Measurements from ENCODE around the gene TNFRSF19. TPM values are rescaled to one million over a fixed set of nuclear protein-coding genes. Genes with fewer than 3 reads are reported as not detected.
"Not testable (repeated sequence)": the region's sequence is repeated elsewhere in the genome, so short reads cannot be mapped to it uniquely, and the experiment has no call there.

The TNFRSF19 gene
- total RNA-seq, 1 donor from 2014 or later: 19.0 TPM

- peaks cover 17% of the 10 kb centered on the region for H3K4me1 Mint-ChIP-seq (ENCODE audit: low read depth)
- DNase-seq (ENCODE audit: low spot score, unreplicated experiment): no peak
- H3K36me3 Mint-ChIP-seq (ENCODE audit: insufficient read depth): no peaks in the 10 kb centered on the region
- no peak overlapping the region for H3K27ac Mint-ChIP-seq
- H3K4me3 Mint-ChIP-seq (ENCODE audit: low read depth): no peak overlapping the region
- TF ChIP-seq CTCF (IDR thresholded peaks at IDR 0.05; ENCODE audit: unreplicated experiment): no peak
- H3K9me3 Mint-ChIP-seq (ENCODE audit: low read depth): no peaks in the 10 kb centered on the region
- H3K27me3 Mint-ChIP-seq: peaks cover 4% of the 10 kb centered on the region
These were observed 14.1 kb downstream of the TNFRSF19 start for GRCh38 chr13:23584275-23584674.

DNA sequence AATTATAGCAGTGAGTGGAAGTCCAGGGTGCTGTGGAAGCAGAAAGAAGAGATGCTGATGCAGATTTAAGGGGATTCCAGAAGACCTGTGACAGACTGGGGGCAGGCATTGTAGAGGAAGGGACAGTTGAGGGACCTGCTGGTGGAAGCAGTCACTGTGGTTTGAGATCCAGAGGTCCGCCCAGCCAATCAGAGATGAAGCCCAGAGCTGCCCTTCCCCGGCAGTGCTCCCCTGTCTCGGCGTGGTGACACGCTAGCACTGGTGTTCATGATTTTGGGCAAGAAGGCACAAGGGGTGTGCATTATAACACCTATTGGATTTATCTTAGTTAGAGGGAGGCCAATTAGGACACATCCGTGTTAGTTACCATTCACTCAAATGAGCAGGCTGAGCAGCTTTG is 16.1 kb downstream of the TNFRSF19 start:
- Mint-ChIP-seq H3K36me3 (ENCODE audit: insufficient read depth) (no peaks in the 10 kb centered on the region), H3K9me3 (ENCODE audit: low read depth) (no peaks in the 10 kb centered on the region), H3K4me1 (ENCODE audit: low read depth) (peaks cover 14% of the 10 kb centered on the region), H3K27me3 (no peaks in the 10 kb centered on the region), H3K4me3 (ENCODE audit: low read depth) (no peak overlapping the region), H3K27ac (no peak overlapping the region)
- no peak for DNase-seq (ENCODE audit: low spot score, unreplicated experiment)
- no peak for TF ChIP-seq CTCF (IDR thresholded peaks at IDR 0.05; ENCODE audit: unreplicated experiment)

DNA sequence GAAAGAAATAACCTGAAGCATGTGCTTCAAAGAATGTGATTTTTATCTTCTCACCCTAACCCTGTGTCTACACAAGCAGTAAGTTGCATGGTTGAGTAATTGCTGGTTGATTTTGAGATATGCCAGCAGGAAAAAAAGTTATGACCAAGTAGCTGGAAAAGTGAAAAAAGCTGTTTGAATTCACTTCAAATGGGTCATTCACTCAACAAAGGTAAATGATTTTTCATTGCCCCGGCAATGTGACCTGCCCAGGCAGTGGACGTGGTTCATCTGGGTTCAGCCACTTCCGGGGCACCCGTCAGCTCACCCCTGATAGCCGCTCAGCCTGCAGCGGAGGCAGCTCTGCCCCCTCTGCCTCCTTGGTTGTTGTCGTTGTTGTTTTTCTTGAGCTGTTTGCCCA is 18.5 kb downstream of the TNFRSF19 start:
- Mint-ChIP-seq H3K9me3 (ENCODE audit: low read depth) (no peaks in the 10 kb centered on the region), H3K27ac (peak overlapping the region; percentile 26), H3K4me1 (ENCODE audit: low read depth) (peaks cover 17% of the 10 kb centered on the region), H3K36me3 (ENCODE audit: insufficient read depth) (peaks cover 12% of the 10 kb centered on the region), H3K4me3 (ENCODE audit: low read depth) (no peak overlapping the region), H3K27me3 (no peaks in the 10 kb centered on the region)
- no peak for TF ChIP-seq CTCF (IDR thresholded peaks at IDR 0.05; ENCODE audit: unreplicated experiment)
- DNase-seq (ENCODE audit: low spot score, unreplicated experiment): no peak

DNA sequence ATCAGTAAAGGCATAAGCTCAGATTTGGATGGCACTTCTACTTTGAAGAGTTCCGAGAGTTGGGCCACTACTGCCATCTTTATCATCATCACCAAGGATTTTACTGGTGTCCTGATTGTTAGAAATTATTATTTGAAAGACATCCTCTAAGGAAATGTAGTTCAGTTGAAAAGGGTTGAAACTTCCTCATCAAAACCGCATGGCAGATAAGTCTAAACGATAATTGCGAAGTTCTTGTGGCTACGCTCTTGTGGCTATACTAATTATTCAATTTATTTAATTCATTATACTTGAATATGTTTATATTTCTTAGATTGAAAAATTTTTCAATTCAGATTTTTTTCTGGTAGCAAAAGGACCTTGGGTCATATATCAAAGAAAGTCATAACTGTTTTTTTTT is 22.4 kb downstream of the TNFRSF19 start:
- Mint-ChIP-seq H3K36me3 (ENCODE audit: insufficient read depth) (peaks cover 36% of the 10 kb centered on the region), H3K4me1 (ENCODE audit: low read depth) (peaks cover 17% of the 10 kb centered on the region), H3K27ac (no peak overlapping the region), H3K27me3 (no peaks in the 10 kb centered on the region), H3K4me3 (ENCODE audit: low read depth) (no peak overlapping the region), H3K9me3 (ENCODE audit: low read depth) (peaks cover 15% of the 10 kb centered on the region)
- DNase-seq (ENCODE audit: low spot score, unreplicated experiment): no peak
- no peak for TF ChIP-seq CTCF (IDR thresholded peaks at IDR 0.05; ENCODE audit: unreplicated experiment)

DNA sequence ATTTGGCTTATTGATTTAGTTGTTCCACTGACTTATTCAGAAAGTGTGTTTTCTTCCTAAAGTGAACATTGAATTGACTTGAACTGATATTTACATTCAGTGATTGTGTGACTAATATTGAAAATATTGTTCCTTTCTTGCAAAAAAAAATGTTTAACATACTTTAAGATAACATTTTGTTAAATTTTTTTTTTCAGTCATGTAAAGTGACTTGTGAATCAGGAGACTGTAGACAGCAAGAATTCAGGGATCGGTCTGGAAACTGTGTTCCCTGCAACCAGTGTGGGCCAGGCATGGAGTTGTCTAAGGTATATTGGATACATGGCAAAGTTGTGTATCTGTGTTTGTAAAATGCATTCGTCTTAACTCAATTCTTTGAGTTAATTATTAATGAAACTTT is 22.9 kb downstream of the TNFRSF19 start:
- H3K4me3 Mint-ChIP-seq (ENCODE audit: low read depth): no peak overlapping the region
- no peak for TF ChIP-seq CTCF (IDR thresholded peaks at IDR 0.05; ENCODE audit: unreplicated experiment)
- H3K27me3 Mint-ChIP-seq: no peaks in the 10 kb centered on the region
- peak overlapping the region; percentile 33 for H3K27ac Mint-ChIP-seq
- H3K9me3 Mint-ChIP-seq (ENCODE audit: low read depth): peaks cover 19% of the 10 kb centered on the region
- peaks cover 17% of the 10 kb centered on the region for H3K4me1 Mint-ChIP-seq (ENCODE audit: low read depth)
- peaks cover 39% of the 10 kb centered on the region for H3K36me3 Mint-ChIP-seq (ENCODE audit: insufficient read depth)
- DNase-seq (ENCODE audit: low spot score, unreplicated experiment): no peak

- not testable (repeated sequence) for H3K27me3 Mint-ChIP-seq; DNase-seq (ENCODE audit: low spot score, unreplicated experiment); H3K4me3 Mint-ChIP-seq (ENCODE audit: low read depth); H3K27ac Mint-ChIP-seq
- H3K9me3 Mint-ChIP-seq (ENCODE audit: low read depth): peaks cover 23% of the 10 kb centered on the region
- peaks cover 16% of the 10 kb centered on the region for H3K4me1 Mint-ChIP-seq (ENCODE audit: low read depth)
- peaks cover 43% of the 10 kb centered on the region for H3K36me3 Mint-ChIP-seq (ENCODE audit: insufficient read depth)
These were observed 24.1 kb downstream of the TNFRSF19 start for GRCh38 chr13:23594290-23594689.

Data from progenitor cell of endocrine pancreas (in vitro differentiated cells).